GM12873 (cell line): Measurements from ENCODE around the gene NDUFB1.
A peak's percentile ranks its signal among the peaks of the same experiment; 100 is the strongest.

Experiments used
- TF ChIP-seq, protein P1 (sequence below): IDR thresholded peaks from 2 replicates; pipeline ENCODE4 v1.5.1; 2012; ENCODE audit warnings: low read depth, mild to moderate bottlenecking, moderate library complexity, low read length, control low read depth; ENCODE audit not compliant: insufficient read depth; ENCODE audit errors: missing control alignments

NDUFB1 gene

DNA sequence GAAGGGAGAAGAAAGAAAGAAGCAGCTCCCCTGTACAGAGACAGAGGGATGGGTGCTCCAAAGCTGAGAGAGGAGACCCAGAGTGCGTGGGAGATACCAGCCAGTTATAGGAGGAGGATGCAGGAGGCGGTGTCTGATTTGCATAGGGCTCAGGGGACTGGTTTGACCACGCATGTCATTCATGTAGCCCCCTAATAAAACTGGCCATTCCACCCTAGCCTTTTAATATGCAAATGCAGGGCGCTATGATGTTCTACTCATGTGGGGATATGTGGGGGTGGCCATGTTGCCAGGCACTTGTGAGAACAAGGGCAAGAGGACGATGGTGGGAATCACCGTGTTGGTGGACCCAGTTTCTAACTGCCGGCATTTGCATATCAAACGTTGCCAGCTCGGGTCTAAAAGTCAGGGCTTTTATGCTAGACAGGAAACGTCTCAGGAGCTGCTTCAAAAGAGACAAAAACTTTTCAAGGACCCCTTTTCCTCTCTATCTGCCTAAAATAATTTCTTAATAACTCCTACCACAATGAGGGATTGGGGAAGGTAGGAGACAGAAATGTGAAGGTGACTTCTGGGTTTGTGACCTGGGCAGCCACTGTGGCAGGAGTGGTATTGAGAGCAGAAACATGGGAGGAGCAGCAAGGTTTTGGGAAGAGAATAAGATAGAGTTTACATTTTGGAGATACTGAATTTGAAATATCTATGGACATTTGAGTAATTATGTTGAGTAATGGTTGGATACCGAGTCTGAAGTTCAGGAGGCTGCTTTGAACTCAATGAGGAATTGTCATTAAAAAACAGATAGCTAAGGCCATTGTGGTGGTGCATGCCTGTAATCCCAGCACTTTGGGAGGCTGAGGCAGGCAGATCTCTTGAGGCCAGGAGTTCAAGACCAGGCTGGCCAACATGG lies 12.9 kb downstream of the NDUFB1 start:
- TF ChIP-seq, protein P1, sequence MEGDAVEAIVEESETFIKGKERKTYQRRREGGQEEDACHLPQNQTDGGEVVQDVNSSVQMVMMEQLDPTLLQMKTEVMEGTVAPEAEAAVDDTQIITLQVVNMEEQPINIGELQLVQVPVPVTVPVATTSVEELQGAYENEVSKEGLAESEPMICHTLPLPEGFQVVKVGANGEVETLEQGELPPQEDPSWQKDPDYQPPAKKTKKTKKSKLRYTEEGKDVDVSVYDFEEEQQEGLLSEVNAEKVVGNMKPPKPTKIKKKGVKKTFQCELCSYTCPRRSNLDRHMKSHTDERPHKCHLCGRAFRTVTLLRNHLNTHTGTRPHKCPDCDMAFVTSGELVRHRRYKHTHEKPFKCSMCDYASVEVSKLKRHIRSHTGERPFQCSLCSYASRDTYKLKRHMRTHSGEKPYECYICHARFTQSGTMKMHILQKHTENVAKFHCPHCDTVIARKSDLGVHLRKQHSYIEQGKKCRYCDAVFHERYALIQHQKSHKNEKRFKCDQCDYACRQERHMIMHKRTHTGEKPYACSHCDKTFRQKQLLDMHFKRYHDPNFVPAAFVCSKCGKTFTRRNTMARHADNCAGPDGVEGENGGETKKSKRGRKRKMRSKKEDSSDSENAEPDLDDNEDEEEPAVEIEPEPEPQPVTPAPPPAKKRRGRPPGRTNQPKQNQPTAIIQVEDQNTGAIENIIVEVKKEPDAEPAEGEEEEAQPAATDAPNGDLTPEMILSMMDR: no peak

GRCh38 chr14:92106143-92106926 lies 15.2 kb downstream of the NDUFB1 start, which contains the start of gene ATXN3:
Gene ATXN3 (minus strand): TSS chr14:92106582. CDS start chr14:92106552, 30 bp downstream.
- TF ChIP-seq, protein P1: peak; percentile 81

DNA sequence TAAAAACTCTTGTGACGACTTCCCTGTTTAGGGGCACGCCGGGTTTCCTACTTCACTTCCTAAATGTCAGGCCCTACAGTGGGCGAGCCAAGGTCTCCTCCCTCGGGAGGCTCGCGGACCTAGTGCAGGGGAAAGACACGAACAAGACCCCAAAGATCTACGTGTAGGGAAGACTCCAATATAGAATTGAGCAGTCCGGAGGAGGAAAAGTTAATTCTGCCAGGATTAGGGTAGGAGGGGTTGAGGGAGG lies 15.7 kb downstream of the NDUFB1 start:
- TF ChIP-seq, protein P1: no peak

GRCh38 chr14:92105073-92105892 lies 16.2 kb downstream of the NDUFB1 start:
- TF ChIP-seq, protein P1: no peak

DNA sequence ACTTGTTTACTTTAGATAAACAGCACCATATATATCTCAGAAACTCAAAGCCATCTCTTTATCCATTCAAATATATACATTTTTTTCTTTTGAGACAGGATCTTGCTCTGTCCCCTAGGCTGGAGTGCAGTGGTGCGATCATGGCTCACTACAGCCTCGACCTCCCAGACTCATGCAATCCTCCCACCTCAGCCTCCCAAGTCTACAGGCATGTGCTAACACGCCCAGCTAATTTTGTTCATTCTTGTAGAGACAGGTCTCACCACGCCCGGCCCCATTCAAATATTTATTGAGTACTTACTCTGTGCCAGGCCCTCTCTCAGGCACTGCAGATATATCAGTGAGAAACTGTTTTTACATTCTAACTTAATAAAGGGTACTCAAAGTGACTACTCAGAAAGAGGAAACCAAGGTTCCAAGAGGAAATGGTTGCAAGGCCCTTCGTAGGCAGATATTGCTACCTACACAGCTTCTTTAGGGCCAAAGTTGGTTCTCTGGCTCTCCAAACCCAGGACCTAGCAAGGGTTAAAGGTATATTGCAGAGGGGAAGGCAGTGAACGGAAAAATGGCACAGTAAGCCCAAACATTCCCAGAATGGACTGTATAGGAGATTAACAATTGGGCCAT lies 18.0 kb downstream of the NDUFB1 start:
- TF ChIP-seq, protein P1: no peak

- TF ChIP-seq, protein P1: no peak
These were observed 21.7 kb downstream of the NDUFB1 start for GRCh38 chr14:92099802-92100201.

DNA sequence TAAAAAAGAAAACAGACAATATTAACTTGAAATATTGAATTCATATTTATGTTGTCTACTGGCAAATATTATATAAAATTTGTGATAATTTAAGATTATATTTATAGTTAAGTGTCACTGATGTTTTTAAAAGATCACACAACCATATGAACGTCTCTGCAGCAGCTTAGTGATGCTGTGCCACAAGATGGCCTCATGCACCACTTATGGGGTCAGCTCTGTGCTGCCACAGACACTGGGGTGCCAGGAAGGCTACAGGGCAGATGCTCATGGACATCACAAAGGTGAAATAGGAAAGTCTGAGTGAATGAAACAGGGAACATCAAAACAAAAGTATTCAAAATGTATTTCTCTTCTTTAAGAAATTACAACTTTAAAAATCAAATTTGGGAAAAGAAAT lies 28.2 kb downstream of the NDUFB1 start:
- TF ChIP-seq, protein P1: peak; percentile 30
